ENCODE data around the gene KCTD1. TPM values are rescaled to one million over a fixed set of nuclear protein-coding genes. Genes with fewer than 3 reads are reported as not detected.

KCTD1 gene
- total and polyA plus RNA-seq, 8 donors = 4.3 to 16.8 (median 8.1) TPM

GRCh38 chr18:26532367-26533340 is 15.7 kb downstream of the KCTD1 start:
- DNase-seq (no peak), ATAC-seq (no peak), FAIRE-seq (no peak)
- Histone ChIP-seq H3K4me3 (no peak overlapping the region), H3K36me3 (no peaks in the 10 kb centered on the region), H3K27me3 (no peaks in the 10 kb centered on the region), H3K27ac (no peak overlapping the region), H3K4me1 (no peaks in the 10 kb centered on the region), H3K9me3 (no peaks in the 10 kb centered on the region)
- 91 to 93% methylated on average over 9 of the region's 9 CpGs for WGBS, 2 donors
- intact Hi-C loops (cut with DNase I) = no loop called here
- no peak for TF ChIP-seq CTCF (IDR thresholded peaks at IDR 0.05)

- TF ChIP-seq CTCF (IDR thresholded peaks at IDR 0.05) = no peak
- Histone ChIP-seq H3K4me3 (no peak overlapping the region), H3K36me3 (no peaks in the 10 kb centered on the region), H3K27ac (no peak overlapping the region), H3K4me1 (no peaks in the 10 kb centered on the region), H3K27me3 (no peaks in the 10 kb centered on the region), H3K9me3 (no peaks in the 10 kb centered on the region)
- WGBS, 2 donors = 72 to 82% methylated on average over 4 of the region's 4 CpGs
- intact Hi-C loops (cut with DNase I) = no loop called here
- FAIRE-seq (no peak), ATAC-seq (no peak), DNase-seq (no peak)
Measured at GRCh38 chr18:26531605-26532298, 16.6 kb downstream of the KCTD1 start.

- H3K36me3 ChIP-seq = no peaks in the 10 kb centered on the region
- TF ChIP-seq CTCF (IDR thresholded peaks at IDR 0.05) = no peak
- H3K27me3 ChIP-seq = no peaks in the 10 kb centered on the region
- intact Hi-C loops (cut with DNase I) = no loop called here
- no peak for FAIRE-seq
- no peak overlapping the region for H3K4me3 ChIP-seq
- no peak for DNase-seq
- H3K4me1 ChIP-seq = no peaks in the 10 kb centered on the region
- WGBS, 2 donors = 43 to 44% methylated on average over 2 of the region's 2 CpGs
- H3K9me3 ChIP-seq = no peaks in the 10 kb centered on the region
- no peak overlapping the region for H3K27ac ChIP-seq
- ATAC-seq = no peak
Measured at GRCh38 chr18:26526966-26527234, 21.5 kb downstream of the KCTD1 start.

- no peak for TF ChIP-seq CTCF (IDR thresholded peaks at IDR 0.05)
- Histone ChIP-seq H3K4me3 (no peak overlapping the region), H3K27ac (no peak overlapping the region), H3K27me3 (no peaks in the 10 kb centered on the region), H3K4me1 (no peaks in the 10 kb centered on the region), H3K9me3 (no peaks in the 10 kb centered on the region), H3K36me3 (no peaks in the 10 kb centered on the region)
- no peak for ATAC-seq
- WGBS, 2 donors = 89% methylated on average over 12 of the region's 12 CpGs
- no peak for DNase-seq
- intact Hi-C loops (cut with DNase I) = no loop called here
- no peak for FAIRE-seq
Measured at GRCh38 chr18:26526128-26526965, 22.0 kb downstream of the KCTD1 start.

Data from pancreas (tissue), 10 donors.